GM23248 (cell line): Measurements from ENCODE around the gene ATP5ME.

Experiments used
- EZH2 ChIP-seq: fragments of 200-600 bp; sonication (generic); IDR thresholded peaks from 2 replicates; pipeline ENCODE4 v1.6.1; 2018; ENCODE audit warnings: antibody characterized with exemption, mild to moderate bottlenecking; ENCODE audit not compliant: insufficient read depth, poor library complexity, severe bottlenecking
- EZH2phosphoT487 ChIP-seq: fragments of 200-600 bp; sonication (generic); IDR thresholded peaks from 2 replicates; pipeline ENCODE4 v1.6.1; 2018; ENCODE audit warnings: antibody characterized with exemption, moderate library complexity, mild to moderate bottlenecking, low read depth; ENCODE audit not compliant: insufficient read depth

DNA sequence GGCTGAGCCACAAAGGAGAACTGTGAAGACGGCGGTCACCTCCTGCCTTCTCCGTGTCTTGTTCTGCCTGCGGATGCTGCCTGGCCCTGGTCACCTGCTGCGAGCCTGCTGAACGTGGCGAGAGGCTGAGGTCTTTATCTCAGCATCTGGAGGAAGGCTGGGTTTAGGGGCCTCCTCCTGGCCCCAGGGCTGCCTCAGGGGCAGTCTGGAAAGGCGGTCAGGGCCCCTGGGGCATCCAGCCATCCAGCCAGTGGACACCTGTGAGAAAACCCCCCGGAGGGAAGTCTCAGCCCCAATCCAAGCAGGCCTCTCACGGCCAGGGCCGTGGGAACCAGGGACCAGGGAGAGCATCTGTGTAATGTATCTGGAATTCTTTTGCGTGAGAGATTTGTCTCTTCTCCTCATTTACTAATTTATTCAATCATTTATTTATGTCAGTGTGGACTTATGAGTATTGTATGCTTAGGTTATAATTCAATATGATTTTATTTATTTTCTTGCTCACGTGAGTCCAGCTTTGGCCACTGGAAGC, 37.4 kb downstream of the ATP5ME start:
- no peak for TF ChIP-seq EZH2
- no peak for TF ChIP-seq EZH2phosphoT487
